NOMO-1 (cell line): ENCODE data around the gene ZNF892.
"Not testable (repeated sequence)": the region's sequence is repeated elsewhere in the genome, so short reads cannot be mapped to it uniquely, and the experiment has no call there.

ENCODE experiments used
- DNase-seq, 2 experiments: peaks; one replicate each; lab custom pipeline; 2025; ENCODE audit not compliant: unreplicated experiment in 2 of 2; lab: John Stamatoyannopoulos, UW

The ZNF892 gene

GRCh38 chr2:95207111-95207961 lies at the start of gene ZNF892:
ZNF892 (plus strand) TSS chr2:95207521; CDS start chr2:95207816, 295 bp downstream.
- peak; percentile 93 to 97 for DNase-seq

GRCh38 chr2:95158441-95158840 lies 48.9 kb upstream of the ZNF892 start:
- DNase-seq: no peak

DNA sequence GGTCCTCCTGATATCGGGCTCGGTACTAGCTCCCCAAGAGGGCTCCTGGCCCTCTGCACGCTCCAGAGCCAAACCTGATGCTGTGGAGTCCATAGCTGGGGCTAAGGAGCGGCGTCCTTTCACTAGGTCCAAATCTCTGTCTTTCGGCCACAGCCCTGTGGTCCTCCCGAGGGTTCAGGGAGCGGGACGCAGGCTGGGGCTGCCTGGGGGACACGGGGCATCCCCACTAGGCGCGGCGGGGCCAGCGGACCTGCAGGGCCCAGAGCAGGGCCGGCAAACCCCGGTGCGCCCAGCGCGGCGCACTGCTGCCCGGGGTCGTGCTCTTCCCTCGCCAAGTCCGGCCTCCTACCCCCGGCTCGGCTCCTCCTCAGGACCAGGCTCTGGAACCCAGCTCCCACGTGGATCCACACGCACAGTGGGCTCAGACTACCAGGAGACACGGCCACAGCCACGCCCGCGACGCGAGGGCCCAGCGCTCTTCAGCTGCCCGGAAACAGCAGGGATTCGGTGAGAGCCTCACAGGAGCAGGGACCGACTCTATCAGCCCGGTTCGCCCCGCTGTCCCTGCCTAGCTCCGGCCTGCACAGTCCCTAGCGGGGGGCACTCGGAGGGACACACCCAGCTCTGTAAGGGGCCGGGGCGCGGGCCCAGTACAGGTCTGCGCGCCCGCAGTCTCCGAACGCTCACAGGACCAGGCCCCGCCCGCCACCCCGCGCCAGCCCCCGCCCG lies 48.3 kb upstream of the ZNF892 start:
- peak; percentile 10 to 22 for DNase-seq

GRCh38 chr2:95159690-95160449 lies 47.5 kb upstream of the ZNF892 start, which contains the start of gene ZNF514:
ZNF514 (minus strand) TSS chr2:95159848; CDS start chr2:95153253, 6,595 bp downstream.
- DNase-seq: peak; percentile 64 to 81

- DNase-seq: peak in 1 of 2 experiments; percentile 20
Measured at GRCh38 chr2:95165030-95165370, 42.3 kb upstream of the ZNF892 start.

DNA sequence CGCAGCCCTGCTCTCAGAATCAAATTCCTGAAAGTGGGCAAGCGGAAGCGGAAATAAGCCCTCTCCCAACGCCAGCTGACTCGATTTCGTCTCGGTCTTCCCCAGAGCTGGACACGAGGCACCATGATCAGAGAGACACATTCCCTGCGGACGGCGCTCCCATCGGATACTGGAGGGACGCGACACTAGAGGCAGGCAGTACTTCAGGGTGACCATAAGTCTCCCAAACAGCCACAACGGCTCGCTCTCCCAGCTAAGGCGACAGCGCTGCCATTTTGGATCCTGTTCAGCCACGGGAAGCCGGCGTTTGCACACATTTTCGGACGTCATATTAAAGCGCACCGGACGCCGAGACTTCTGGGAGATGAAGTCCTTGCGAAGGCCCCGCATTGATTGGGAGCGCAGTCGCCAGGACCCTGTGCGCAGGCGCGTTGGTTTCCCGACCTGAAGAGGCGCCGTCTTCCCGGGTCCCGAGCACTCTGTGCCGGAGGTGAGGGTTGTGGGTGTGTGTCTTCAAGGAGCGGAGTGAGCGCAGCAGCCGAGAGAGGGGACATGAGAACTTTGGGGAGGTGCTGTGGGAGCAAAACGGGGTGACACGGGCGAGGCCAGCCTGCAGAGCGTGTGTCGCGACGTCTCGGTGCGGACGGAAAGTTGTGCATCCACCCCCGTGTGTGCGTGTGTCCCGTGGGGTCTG lies 41.8 kb upstream of the ZNF892 start, which contains the start of gene ZNF2:
Gene ZNF2 (plus strand): TSS at position 439 of the 694 bp plus-strand sequence. CDS start 10,418 bp downstream, outside the sequence.
- peak; percentile 93 to 95 for DNase-seq

DNA sequence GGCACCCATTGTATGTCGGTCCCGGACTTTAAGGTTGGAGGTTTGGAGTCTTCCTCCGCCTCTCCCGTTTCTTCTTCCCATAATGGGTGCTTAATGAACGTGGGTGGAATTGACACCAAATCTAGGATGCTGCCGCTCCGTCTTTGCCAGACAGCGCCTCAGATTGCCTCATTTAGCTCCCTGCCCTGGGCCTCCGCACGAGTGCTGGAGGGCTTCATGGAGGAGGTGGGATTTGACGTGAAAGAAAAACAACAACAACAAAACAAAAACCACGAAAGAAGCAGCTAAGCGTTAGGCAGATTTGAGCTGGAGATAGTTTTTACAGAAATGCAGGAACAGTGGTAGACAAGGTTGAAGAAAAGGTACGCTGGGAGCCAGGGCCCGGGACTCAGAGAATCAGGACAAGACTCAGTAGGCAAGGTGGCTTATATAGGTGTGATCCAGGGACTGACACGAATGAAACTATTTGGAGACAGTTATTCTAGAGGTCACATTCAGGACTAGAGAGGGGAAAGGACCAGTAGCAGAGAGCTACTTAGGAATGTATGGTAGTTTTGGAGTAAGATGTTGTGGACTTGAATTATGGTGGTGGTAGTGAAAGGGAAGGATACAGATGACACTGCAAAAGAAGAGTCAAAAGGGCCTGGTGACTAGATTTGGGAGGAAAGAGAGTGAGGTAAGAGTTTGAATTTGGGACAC lies 41.1 kb upstream of the ZNF892 start:
- no peak for DNase-seq

- DNase-seq: no peak
Measured at GRCh38 chr2:95171902-95172301, 35.4 kb upstream of the ZNF892 start.

- no peak for DNase-seq
Measured at GRCh38 chr2:95174031-95174542, 33.2 kb upstream of the ZNF892 start.

GRCh38 chr2:95179451-95179850 lies 27.9 kb upstream of the ZNF892 start:
- DNase-seq: no peak

DNA sequence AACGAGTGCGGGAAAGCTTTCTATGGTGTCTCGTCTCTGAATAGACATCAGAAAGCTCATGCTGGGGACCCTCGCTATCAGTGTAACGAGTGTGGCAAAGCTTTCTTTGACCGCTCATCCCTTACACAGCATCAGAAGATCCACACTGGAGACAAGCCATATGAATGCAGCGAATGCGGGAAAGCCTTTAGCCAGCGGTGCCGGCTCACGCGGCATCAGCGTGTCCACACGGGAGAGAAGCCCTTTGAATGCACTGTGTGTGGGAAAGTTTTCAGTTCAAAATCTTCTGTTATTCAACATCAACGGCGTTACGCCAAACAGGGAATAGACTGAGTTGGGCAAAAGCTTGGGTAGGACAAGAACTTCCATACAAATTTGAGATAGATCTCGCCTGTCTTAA lies 25.5 kb upstream of the ZNF892 start:
- no peak for DNase-seq

DNA sequence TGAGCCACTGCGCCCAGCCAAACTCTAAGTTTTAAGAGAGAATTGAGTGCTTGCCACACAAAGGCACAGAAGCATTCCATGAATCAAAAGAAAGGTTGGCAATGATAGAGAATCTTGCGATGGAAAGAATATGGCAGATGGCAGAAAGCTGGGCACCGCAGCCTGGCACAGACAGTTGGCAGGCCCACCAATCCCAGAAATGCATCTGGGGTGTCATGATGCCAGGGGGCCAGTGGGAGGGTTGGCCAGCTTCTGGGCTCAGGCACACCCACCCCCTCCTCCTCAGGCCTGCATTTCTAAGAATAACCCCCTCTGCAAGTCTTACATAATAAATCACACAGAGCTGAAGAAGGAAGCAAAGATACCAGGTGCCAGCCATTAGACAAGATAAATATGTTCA lies 22.1 kb upstream of the ZNF892 start:
- DNase-seq: no peak

GRCh38 chr2:95185973-95186372 lies 21.3 kb upstream of the ZNF892 start:
- DNase-seq: no peak

- not testable (repeated sequence) for DNase-seq
Measured at GRCh38 chr2:95192956-95193355, 14.4 kb upstream of the ZNF892 start.

GRCh38 chr2:95203911-95204310 lies 3.4 kb upstream of the ZNF892 start:
- no peak for DNase-seq

DNA sequence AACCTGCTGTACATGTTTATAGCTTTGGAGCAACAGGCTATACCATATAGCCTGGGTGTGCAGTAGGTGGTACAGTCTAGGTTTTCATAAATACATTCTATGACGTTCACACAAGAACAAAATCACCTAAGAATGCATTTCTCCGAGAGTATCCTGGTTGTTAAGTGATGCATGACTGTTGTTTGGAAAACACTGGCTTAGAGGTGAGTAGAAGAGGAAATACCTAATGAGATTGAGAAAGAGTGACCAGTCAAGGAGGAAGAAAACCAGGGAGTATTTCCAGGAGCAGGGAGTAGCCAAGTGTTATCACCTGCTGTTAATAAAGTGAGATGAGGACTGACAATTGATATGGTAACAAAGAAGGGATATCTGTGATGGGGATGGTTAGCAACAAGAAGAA lies 2.9 kb upstream of the ZNF892 start:
- no peak for DNase-seq

DNA sequence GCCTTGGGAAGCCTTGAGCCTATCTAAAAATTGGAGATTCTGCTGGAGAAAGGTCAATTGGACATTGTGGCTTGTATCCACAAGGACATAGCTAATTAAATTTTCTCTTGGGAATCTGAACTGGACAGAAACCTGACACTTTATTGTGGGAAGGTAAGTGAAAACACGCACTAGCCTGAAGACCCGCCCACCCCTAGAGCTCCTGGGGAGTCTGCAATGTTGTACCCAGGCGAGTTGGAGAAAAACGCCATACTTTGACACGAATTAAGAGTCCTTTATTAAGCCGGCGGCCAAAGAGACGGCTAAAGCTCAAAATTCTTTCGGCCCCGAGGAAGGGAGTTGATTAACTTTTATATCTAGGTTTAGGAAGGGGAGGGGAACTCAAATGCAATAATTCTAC lies 1.2 kb upstream of the ZNF892 start:
- DNase-seq: no peak

- no peak for DNase-seq
Measured at GRCh38 chr2:95208106-95208505, 785 bp downstream of the ZNF892 start.

DNA sequence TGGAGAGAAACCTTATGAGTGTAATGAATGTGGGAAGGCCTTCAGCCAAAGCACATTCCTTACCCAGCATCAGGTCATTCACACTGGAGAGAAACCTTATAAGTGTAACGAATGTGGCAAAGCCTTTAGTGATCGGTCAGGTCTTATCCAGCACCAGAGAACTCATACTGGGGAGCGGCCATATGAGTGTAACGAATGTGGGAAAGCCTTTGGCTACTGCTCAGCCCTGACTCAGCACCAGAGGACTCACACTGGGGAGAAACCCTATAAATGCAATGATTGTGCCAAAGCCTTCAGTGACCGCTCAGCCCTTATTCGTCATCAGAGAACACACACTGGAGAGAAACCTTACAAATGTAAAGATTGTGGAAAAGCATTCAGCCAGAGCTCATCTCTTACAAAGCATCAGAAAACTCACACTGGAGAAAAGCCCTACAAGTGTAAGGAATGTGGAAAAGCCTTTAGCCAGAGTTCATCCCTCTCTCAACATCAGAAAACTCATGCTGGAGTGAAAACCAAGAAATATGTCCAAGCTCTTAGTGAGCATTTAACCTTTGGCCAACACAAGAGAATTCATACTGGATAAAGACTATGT lies 7.8 kb downstream of the ZNF892 start:
- DNase-seq: no peak
